Stimulated activated CD4-positive, alpha-beta T cell treated with anti-CD3 and anti-CD28 coated beads, Interleukin-4, amount 100 ng/mL, for 24 hours (primary cell): ENCODE results near the gene SEC24C.
"Not testable (repeated sequence)": the region's sequence is repeated elsewhere in the genome, so short reads cannot be mapped to it uniquely, and the experiment has no call there.

Source experiments
- DNase-seq: peaks from one replicate; pipeline ENCODE4 v3.0.0-alpha.2; 2020

SEC24C gene

DNA sequence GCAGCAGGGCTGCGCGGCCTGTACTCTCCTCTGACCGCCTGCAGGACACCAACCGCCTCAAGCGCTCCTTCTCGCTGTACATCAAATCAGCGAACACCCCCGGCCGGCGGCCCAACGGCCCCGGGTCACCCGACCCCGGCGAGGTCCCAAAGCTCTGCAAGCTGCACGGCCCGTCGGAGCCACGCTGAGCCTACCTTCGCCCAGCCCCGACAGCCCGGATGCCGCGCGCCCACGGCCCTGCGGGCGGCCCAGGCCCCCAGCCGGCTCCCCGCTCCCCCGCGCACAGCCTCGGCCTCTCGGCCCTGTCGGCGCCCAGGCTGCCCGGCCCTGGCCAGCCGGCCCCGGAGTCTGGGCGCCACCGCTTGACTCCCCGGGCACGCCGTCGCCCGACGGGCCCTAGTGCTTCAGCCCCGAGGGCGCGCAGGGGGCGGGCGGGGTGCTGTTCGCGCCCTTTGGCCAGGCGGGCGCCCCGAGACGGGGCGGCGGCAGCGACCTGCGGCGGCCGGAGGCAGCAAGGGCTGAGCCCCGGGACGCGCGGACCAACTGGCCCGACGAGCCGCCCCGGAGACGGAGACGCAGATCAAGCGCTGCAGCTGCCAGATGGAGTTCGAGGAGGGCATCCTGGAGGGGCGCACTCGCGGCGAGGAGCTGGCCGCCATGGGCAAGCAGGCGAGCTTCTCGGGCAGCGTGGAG is 11.1 kb upstream of the SEC24C start:
- no peak for DNase-seq

DNA sequence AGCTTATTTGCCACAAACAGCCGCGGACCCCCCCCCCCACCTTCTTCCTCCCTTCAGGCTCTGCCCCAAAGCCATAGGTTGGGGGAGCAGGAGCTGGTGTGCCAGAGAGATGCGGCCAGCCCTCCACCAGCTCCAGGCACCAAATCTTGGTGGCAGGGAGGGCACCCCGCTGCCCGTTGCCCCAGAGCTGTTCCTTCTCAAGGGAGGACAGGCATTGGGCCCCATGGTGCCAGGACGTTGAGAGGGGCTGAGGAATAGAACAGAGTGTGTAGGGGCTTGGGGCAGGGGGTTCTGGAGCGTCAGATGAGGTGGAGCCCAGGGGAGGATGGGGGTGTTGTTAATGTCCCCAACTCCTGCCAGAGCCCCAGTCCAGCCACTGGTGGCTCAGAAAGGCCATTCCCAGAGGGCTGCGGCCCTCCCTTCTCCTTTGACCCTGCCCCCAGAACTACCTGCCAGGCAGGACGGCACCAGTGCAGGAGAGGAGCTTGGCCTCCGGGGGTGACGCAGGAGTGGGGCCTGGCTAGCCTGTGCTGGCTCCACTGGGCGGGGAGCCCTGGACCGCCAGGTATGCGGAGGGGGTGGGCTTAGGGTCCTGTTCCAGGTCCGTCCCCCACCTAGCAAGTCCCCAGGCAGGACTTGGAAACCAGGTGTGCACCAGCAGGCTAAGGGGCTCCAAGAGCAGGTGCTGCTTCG is 10.0 kb upstream of the SEC24C start:
- DNase-seq = no peak

DNA sequence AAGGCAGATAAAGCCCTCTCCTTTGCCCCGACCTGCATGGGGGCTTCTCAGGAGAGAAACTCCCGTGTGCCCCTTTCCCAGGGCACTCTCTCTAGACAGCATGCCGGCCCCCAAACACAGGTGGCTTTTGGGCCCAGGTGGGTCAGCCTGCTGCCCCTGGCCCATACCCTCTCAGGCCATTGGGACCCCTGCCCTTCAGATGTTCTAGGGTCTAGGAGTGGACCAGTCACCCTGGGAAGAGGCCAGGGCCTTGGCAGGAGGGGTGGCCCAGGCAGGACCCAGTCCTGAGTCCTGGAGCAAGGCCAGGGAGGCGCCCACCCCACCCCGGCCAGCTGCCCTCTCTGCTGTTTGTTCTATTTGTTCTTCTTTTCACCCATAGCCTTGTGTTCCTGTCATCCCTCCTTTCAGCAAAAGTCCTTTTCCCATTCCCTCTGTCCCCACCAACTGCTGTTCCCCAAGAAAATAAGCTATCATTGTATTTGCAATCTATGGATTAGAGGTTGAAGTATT is 9.3 kb upstream of the SEC24C start:
- DNase-seq = no peak

- not testable (repeated sequence) for DNase-seq
Measured at GRCh38 chr10:73740501-73741254, 3.5 kb upstream of the SEC24C start.

DNA sequence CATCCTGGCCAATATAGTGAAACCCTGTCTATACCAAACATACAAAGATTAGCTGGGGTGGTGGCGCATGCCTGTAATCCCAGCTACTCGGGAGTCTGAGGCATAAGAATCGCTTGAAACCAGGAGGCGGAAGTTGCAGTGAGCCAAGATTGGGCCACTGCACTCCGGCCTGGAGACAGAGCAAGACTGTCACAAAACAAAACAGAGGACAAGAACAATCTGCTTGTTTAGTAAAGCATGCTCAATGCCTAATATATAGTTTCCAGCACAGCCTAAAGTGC is 1.8 kb upstream of the SEC24C start:
- DNase-seq = no peak

- no peak for DNase-seq
Measured at GRCh38 chr10:73743327-73743904, 756 bp upstream of the SEC24C start.

DNA sequence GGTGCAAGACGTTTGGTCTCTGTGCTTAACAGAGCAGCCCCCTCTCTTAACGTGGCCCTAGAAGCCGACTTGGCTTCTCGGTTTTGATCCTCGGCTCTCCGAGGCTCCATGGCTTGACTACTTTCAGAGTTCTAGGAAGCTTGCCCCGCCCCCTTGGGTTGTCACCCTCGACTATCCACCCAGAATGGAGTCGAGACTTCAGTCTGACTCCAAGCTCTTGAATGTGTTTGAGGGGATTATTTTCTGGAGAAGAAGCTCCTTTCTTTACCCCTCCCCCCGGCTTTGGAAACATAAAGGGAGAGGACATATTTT is 448 bp downstream of the SEC24C start:
- DNase-seq = peak; percentile 73

GRCh38 chr10:73746721-73747120 is 2.5 kb downstream of the SEC24C start:
- no peak for DNase-seq

DNA sequence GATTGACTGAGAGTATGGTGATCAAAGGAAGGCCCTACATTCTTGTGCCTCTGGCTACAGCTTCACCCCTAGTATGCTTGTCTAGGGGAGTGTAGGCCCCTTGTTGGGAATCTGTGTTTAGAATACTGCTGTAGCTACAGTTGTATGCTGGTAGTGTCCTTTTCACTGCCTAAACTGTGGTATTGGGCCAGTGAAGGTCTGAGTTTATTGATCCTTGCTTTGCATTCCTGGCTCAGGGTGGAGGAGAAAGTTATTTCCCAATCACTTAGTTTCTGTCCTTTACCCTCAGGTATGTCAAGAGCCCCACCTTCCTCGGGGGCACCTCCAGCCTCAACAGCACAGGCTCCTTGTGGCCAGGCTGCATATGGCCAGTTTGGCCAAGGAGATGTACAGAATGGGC is 6.6 kb downstream of the SEC24C start:
- no peak for DNase-seq

DNA sequence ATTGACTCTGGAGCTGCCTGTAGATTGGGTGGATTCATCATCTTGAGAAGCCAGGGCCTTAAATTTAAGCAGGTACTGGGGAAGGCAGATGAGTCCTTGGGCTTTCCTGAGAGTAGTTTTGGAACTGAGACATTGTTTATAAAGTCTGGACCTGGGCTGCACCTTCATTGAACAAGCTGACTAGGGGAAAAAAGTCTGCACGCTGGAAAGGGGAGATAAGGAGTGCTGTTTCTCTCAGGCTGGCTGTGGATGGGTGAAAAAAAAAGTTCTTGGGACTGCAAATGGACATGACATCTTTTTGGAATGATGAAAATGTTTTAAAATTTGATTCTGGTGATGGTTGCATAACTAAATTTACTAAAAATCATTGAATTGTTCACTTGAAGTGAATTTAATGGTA is 12.0 kb downstream of the SEC24C start:
- no peak for DNase-seq

- DNase-seq = no peak
Measured at GRCh38 chr10:73758704-73759511, 14.7 kb downstream of the SEC24C start.

- no peak for DNase-seq
Measured at GRCh38 chr10:73759512-73760115, 15.4 kb downstream of the SEC24C start.

- no peak for DNase-seq
Measured at GRCh38 chr10:73761781-73762180, 17.6 kb downstream of the SEC24C start.

DNA sequence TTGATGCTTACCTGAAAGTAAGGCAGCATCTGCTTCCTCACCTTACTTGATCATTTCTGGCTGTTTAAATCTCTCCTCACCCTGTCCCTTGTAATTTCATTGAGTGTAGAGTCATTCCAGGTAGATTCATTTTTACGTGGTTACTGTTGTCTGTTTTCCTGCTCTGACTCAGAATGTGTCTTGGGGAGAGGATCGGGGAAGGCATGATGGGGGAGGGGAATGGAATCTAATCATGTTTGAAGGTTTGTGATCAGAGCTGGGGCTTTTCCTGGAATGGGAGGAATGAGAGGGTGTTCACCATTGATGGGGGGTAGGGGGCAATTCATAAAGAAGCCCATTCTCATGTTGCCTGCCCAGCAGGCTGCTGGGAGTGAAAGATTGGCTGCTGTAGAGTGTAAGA is 18.7 kb downstream of the SEC24C start:
- DNase-seq = no peak

DNA sequence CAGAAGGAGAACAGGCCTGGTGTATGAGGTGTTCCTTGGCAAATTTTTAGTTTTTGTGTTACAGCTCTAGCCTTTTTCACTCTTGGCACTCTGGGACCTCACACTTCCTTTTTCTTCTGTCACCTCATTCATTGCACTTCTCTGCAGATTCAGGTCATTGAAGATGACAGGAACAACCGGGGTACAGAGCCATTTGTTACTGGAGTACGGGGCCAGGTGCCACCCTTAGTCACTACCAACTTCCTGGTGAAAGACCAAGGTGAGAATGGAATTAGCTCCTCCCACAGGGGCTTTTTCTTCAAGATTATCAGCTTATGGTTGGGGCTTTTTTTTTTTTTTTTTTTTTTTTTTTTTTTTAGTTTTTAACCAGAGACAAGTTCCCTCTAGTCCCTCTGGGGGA is 19.2 kb downstream of the SEC24C start:
- DNase-seq = no peak

DNA sequence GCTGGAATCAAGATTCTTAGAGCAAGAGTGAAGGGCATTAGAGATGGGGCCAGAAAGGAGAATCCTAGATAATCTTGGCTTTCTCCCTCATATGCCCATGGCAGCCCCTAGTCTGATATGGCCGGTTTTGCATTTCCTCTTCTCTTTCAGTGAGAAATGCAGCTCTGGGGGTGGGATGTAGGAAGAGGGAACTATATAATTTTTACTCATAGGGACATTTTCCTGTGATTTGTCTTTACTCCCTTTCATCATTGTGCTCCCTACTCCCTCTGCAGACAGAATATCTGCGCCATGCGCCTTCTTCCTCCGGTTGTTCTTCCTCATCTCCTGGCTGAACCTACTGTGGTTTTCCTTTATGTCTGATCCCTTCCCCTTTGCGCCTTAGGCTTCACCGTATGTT is 20.9 kb downstream of the SEC24C start:
- no peak for DNase-seq

DNA sequence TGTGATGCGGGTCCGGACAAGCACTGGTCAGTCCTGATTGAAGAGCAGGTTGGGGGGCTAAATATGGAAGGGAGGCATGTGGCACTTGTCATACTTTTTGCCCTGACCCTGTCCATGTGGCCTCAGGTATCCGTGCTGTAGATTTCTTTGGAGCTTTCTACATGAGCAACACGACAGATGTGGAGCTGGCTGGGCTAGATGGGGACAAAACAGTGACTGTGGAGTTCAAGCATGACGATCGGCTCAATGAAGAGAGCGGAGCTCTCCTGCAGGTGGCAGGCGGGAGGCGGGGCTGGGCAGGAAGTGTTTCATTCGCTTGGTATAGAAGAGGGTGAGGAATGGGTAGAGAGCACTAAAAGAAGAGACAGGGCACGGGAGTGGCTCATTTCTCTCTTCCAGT is 24.7 kb downstream of the SEC24C start:
- peak; percentile 60 for DNase-seq

- no peak for DNase-seq
Measured at GRCh38 chr10:73769396-73769795, 25.2 kb downstream of the SEC24C start.

DNA sequence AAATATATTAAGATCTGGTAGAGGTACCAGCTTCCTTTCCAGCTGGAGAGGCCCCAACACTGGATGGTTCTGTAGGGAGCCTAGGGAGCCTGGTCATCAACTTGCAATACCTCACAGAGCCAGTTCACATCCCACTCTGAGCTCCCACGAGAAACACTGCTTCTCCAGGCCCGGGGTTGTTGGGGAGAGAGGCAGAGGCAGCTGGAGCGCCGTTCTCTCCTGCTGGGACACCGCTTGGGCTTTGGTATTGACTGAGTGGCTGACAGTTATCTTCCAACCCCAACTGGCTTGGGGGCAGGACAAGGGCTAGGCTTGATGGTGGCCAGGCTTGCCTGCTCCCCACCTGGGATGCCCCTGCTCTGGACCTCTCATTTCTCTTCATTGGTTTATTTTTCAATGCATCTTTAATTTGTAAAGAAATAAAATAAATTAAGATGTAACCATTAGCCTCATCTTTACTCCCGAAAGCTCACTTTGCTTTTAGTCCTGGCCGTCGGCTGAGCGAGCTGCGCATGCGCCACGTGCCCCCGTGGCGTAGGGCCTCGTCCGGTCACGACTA is 27.6 kb downstream of the SEC24C start:
- DNase-seq = peak; percentile 75

GRCh38 chr10:73772281-73773151 is 28.3 kb downstream of the SEC24C start:
- DNase-seq = peak; percentile 73
